ENCODE results near the gene TTLL13. TPM values are rescaled to one million over a fixed set of nuclear protein-coding genes. Genes with fewer than 3 reads are reported as not detected.
A peak's percentile ranks its signal among the peaks of the same experiment; 100 is the strongest.

The TTLL13 gene
- total RNA-seq, 6 experiments from 2014 or later = 0.13 to 0.46 TPM; not detected in 4

DNA sequence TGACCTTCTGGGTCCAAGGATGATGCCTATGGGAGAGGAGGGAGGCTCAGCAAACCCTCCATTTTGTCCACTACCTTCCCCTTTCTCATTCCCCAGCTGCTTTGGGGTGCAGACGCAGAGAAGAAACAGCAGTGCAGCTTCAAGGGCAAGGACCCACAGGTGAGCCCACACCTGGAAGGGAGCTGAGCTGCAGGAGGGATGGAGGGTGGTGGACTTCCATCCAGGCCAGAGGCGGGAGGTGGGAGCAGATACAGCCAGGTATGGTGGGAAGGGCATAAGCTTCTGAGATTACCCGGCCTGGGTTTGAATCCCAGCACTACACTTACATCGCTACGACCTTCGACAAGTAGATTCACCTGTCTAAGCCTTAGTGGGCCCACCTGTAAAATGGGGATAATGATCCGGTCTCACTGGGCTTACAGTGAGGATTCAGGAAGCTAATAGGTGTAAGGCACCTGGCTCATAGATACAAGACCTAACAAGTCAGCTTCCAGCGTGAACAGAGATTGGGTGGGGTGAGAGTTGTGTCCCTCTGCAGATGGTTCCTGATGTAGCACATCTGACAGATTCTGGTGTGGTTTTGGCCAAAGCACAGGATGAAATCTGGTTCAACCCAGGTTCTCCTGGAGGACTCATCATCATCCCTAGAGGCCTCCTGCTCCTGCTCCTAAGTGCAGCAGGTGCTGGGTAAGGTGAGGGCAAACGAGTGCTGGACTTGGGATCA, 31.5 kb upstream of the TTLL13 start:
- 76% methylated on average over 7 of the region's 9 CpGs for WGBS (ENCODE audit: insufficient coverage, low coverage, low lambda C conversion rate, missing lambda C conversion rate)
- Histone ChIP-seq H3K9me3 (no peaks in the 10 kb centered on the region), H3K4me3 (no peak overlapping the region), H3K4me1 (peaks cover 0 to 23% (median 3%) of the 10 kb centered on the region in 4 donors), H3K36me3 (peaks cover 0 to 18% (median 2%) of the 10 kb centered on the region in 4 donors), H3K27ac (no peak overlapping the region), H3K27me3 (no peaks in the 10 kb centered on the region)
- no peak for TF ChIP-seq POLR2A (IDR thresholded peaks at IDR 0.05)
- TF ChIP-seq, protein P1, sequence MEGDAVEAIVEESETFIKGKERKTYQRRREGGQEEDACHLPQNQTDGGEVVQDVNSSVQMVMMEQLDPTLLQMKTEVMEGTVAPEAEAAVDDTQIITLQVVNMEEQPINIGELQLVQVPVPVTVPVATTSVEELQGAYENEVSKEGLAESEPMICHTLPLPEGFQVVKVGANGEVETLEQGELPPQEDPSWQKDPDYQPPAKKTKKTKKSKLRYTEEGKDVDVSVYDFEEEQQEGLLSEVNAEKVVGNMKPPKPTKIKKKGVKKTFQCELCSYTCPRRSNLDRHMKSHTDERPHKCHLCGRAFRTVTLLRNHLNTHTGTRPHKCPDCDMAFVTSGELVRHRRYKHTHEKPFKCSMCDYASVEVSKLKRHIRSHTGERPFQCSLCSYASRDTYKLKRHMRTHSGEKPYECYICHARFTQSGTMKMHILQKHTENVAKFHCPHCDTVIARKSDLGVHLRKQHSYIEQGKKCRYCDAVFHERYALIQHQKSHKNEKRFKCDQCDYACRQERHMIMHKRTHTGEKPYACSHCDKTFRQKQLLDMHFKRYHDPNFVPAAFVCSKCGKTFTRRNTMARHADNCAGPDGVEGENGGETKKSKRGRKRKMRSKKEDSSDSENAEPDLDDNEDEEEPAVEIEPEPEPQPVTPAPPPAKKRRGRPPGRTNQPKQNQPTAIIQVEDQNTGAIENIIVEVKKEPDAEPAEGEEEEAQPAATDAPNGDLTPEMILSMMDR (IDR thresholded peaks at IDR 0.05) = no peak
- ATAC-seq (no peak), DNase-seq (no peak)
- intact Hi-C loops (cut with DNase I) = loop anchor here (10.0 kb wide), 1 partner anchor 53 kb away; no protein-coding TSS in a partner anchor

DNA sequence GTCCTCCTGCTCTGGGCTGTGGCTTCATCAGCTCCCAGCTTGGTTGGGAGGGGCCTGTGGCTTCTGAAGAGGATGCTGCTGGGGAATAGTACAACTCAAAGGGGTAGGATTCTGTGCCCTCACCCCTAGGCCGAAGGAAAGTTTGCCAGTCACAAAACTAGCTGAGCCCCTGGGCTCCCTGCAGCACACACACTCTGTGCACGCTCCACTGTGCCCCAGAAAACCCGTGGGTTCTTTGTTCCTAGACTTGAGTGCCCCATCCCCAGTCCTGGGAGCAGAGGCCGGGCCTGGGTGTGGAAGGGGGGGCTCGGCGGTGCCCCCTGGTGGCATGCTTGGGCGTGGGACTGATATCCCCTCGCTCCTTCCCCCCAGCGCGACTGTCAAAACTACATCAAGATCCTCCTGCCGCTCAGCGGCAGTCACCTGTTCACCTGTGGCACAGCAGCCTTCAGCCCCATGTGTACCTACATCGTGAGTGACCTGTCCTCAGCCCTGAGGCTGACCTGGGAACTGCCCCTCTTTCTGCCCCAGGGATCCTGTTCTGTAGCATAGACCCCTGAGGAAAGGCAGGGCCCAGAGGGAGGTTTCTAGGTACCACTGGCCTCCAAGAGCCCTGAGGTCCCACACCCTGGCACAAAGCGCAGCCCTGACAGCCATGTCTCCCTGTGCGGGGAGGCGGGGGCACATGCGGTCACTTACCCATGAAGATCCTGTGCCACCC, 29.8 kb upstream of the TTLL13 start:
- Histone ChIP-seq H3K27ac (no peak overlapping the region), H3K36me3 (peaks cover 4 to 34% (median 15%) of the 10 kb centered on the region in 4 donors), H3K9me3 (no peaks in the 10 kb centered on the region), H3K4me1 (peaks cover 0 to 11% (median 0%) of the 10 kb centered on the region in 4 donors), H3K27me3 (no peaks in the 10 kb centered on the region), H3K4me3 (no peak overlapping the region)
- DNase-seq (peak in 1 of 3 donors; percentile 42), ATAC-seq (peak; percentile 53 to 63 (median 56))
- WGBS (ENCODE audit: insufficient coverage, low coverage, low lambda C conversion rate, missing lambda C conversion rate) = 40% methylated on average over 2 of the region's 17 CpGs
- intact Hi-C loops (cut with DNase I) = loop anchor here (10.0 kb wide), 2 partner anchors 55 to 75 kb away; no protein-coding TSS in a partner anchor
- TF ChIP-seq, protein P1 (IDR thresholded peaks at IDR 0.05) = peak; percentile 51 to 63 (median 57)
- no peak for TF ChIP-seq POLR2A (IDR thresholded peaks at IDR 0.05)

DNA sequence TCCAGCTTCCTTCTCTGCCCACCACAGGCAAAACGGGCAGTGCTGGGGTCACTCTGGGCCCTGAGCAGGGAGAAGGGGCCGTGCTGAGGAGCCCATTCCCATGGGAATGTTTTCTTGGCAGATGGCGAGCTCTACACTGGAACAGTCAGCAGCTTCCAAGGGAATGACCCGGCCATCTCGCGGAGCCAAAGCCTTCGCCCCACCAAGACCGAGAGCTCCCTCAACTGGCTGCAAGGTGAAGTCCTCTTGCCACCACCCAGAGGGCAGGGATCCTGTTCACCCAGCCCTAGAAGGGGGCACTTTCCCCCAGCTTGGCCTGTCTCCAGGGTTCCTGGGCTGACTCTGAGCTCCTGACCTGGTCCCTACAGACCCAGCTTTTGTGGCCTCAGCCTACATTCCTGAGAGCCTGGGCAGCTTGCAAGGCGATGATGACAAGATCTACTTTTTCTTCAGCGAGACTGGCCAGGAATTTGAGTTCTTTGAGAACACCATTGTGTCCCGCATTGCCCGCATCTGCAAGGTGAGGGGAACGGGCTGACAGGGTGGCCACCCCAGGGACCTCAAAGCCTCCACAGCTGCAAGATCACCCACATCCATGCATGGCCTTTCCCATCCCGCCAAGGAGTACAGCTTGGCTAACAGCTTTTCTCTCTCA, 28.0 kb upstream of the TTLL13 start:
- intact Hi-C loops (cut with DNase I) = loop anchor here in 1 of 2 donors (10.0 kb wide), 1 partner anchor 77 kb away; no protein-coding TSS in a partner anchor
- TF ChIP-seq, protein P1 (IDR thresholded peaks at IDR 0.05) = peak; percentile 65 to 88 (median 79)
- no peak for TF ChIP-seq POLR2A (IDR thresholded peaks at IDR 0.05)
- Histone ChIP-seq H3K4me3 (no peak overlapping the region), H3K9me3 (no peaks in the 10 kb centered on the region), H3K36me3 (peaks cover 4 to 52% (median 25%) of the 10 kb centered on the region in 4 donors), H3K4me1 (peaks cover 0 to 11% (median 0%) of the 10 kb centered on the region in 4 donors), H3K27me3 (no peaks in the 10 kb centered on the region), H3K27ac (peak overlapping the region in 2 of 3 donors; percentile 50 to 63)
- WGBS (ENCODE audit: insufficient coverage, low coverage, low lambda C conversion rate, missing lambda C conversion rate) = 35% methylated on average over 4 of the region's 14 CpGs
- ATAC-seq = peak; percentile 85 to 97 (median 92)
- peak; percentile 77 to 88 (median 87) for DNase-seq

DNA sequence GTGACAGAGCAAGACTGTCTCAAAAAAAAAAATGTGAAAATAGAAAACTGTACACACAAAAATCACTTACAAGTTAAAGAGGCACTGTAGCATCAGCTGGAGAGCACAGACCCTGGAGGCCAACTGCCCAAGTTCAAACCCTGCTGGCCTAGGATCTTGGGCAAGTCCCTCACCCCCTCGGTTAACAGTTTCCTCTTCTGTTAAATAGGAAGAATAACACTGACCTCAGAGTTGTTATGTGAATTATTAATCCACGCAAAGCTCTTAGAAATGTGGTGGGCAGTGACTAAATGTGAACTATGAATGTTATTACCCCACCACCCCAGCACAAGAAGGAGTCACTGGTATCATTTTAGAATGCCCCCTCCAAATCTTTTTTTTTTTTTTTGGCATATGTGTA, 26.8 kb upstream of the TTLL13 start:
- TF ChIP-seq, protein P1 (IDR thresholded peaks at IDR 0.05) = no peak
- no peak for TF ChIP-seq POLR2A (IDR thresholded peaks at IDR 0.05)
- intact Hi-C loops (cut with DNase I) = loop anchor here in 1 of 2 donors (10.0 kb wide), 1 partner anchor 78 kb away; no protein-coding TSS in a partner anchor
- Histone ChIP-seq H3K9me3 (no peaks in the 10 kb centered on the region), H3K36me3 (peaks cover 6 to 61% (median 29%) of the 10 kb centered on the region in 4 donors), H3K4me1 (peaks cover 0 to 11% (median 0%) of the 10 kb centered on the region in 4 donors), H3K27ac (no peak overlapping the region), H3K27me3 (no peaks in the 10 kb centered on the region), H3K4me3 (no peak overlapping the region)
- DNase-seq = no peak
- ATAC-seq = no peak
- whole genome bisulfite sequencing (ENCODE audit: insufficient coverage, low coverage, low lambda C conversion rate, missing lambda C conversion rate) = 63% methylated on average over 2 of the region's 2 CpGs

All from right lobe of liver (tissue), 6 donors.